Uterus (tissue), 2 donors: ENCODE data around the gene RER1.

Source experiments
- POLR2A ChIP-seq, 2 donors: fragments of 450-650 bp; IDR thresholded peaks; one replicate each; pipeline ENCODE4 v1.6.1; 2016; ENCODE audit warnings: antibody characterized with exemption in 2 of 2, mild to moderate bottlenecking in 1 of 2, moderate library complexity in 1 of 2
- TF ChIP-seq, protein P1 (sequence below), 4 experiments: fragments of 200-600 bp in 2 of 4; fragments of 450-650 bp in 2 of 4; sonication (generic) in 2 of 4; IDR thresholded peaks; one replicate each; pipeline ENCODE4 v1.5.1; 2016 to 2019; ENCODE audit warnings: antibody characterized with exemption in 4 of 4, mild to moderate bottlenecking in 2 of 4, moderate library complexity in 1 of 4

DNA sequence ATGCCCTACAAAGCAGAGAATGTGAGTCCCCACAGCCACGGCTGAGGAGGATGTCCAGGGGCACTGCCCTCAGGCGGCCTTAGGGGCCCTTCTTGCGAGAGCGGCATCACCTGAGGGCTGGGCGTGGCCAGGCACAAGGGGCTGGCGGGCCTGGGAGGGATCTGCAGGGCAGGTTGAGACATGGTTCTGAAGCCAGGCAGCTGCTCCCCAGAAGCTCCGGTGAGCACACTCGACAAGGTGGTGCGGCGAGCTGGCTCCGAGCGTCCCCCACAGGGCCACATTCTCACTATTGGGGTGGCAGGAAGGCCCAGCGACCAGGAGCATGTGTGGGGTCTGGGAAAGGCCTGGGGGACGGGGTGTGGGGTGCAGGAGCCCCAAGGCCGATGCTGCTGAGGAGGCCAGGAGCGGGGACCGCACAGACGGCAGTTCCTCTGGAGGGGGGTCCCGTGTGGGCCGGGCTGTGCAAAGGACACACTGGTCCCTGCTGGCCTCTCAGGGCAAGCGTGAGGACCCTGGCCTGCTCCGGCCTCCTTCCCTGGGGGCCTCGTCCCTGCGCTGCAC, 47.4 kb upstream of the RER1 start:
- TF ChIP-seq, protein P1, sequence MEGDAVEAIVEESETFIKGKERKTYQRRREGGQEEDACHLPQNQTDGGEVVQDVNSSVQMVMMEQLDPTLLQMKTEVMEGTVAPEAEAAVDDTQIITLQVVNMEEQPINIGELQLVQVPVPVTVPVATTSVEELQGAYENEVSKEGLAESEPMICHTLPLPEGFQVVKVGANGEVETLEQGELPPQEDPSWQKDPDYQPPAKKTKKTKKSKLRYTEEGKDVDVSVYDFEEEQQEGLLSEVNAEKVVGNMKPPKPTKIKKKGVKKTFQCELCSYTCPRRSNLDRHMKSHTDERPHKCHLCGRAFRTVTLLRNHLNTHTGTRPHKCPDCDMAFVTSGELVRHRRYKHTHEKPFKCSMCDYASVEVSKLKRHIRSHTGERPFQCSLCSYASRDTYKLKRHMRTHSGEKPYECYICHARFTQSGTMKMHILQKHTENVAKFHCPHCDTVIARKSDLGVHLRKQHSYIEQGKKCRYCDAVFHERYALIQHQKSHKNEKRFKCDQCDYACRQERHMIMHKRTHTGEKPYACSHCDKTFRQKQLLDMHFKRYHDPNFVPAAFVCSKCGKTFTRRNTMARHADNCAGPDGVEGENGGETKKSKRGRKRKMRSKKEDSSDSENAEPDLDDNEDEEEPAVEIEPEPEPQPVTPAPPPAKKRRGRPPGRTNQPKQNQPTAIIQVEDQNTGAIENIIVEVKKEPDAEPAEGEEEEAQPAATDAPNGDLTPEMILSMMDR (IDR thresholded peaks at IDR 0.05) = no peak
- no peak for TF ChIP-seq POLR2A (IDR thresholded peaks at IDR 0.05)
